Measurements from ENCODE around the gene SPATA9. TPM values are rescaled to one million over a fixed set of nuclear protein-coding genes. Genes with fewer than 3 reads are reported as not detected.

The SPATA9 gene
- total and polyA plus RNA-seq, 7 donors: 0.36 to 1.1 TPM; not detected in 5

DNA sequence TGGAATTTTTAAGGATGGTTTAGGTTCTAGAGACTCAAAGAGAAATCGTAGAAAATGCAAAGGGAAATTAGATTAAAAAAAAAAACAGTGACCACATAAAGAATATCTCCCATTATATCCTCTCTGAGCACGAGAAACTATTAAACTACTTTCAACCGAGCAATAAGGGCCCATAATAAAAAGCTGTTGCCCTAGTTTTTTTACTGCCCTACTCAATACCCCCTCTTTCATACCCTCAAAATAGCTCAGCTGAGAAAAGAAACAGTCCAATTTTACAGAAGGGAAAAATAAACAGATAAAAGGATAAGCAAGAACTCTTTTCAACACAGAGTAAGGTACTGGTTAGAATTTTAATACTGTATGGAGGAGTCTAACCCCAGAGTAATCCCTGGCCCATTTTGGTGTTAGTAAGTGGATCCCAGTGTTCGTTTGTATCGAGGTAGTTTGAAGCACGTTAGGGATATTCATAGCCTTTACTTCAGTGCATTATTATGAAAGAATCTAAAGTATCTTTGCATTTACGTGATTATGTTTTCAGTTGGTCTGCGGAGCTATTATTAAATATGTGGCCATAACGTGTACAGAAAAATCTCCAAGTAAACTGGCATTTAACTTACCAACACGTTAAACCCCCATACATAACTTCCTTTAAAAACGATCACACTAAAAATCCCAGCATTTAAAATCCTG lies 47.4 kb upstream of the SPATA9 start:
- H3K27ac ChIP-seq: peak overlapping the region; percentile 89 to 98 (median 94)
- H3K4me1 ChIP-seq: peaks cover 0 to 61% (median 42%) of the 10 kb centered on the region in 4 donors

DNA sequence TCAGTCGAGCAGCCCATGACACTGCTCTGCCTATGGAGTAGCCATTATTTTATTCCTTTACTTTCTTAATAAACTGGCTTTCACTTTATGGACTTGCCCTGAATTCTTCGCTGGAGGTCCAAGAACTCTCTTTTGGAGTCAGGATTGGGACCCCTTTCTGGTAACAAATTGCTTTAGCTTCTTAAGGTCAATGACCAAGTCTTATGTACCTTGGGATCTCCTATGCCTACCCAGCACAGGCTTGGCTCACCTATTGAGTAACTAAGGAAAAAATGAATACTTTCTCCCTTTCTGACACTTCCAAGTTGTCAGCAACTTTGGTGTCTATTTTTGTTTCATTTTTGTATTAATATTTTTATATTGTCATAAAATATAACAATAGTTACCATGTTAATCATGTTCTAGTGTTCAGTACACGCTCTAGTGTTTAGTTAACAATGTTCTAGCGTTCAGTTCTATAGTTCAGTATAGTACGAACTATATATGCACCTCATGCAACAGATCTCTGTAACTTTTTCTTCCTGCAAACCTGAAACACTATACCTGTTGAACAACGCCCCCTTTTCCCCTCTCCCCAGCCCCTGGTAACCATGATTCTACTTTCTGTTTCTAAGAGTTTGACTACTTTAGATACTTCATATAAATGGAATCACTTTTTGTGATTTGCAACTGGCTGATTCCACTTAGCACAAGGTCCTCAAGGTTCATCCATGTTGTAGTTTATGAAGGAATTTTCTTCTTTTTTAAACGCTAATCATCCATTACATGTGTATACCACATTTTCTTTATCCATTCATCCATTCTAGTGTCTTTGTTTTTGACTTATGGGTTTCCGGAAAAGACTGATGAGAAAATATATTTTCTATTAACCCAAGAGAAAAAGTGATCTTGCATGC lies 46.6 kb upstream of the SPATA9 start:
- Histone ChIP-seq H3K9me3 (no peaks in the 10 kb centered on the region), H3K27ac (peak overlapping the region; percentile 89 to 98 (median 94)), H3K4me3 (no peak overlapping the region), H3K36me3 (no peaks in the 10 kb centered on the region), H3K27me3 (no peaks in the 10 kb centered on the region), H3K4me1 (peaks cover 0 to 61% (median 38%) of the 10 kb centered on the region in 4 donors)
- intact Hi-C loops (cut with DNase I): loop anchor here (2.0 to 5.0 kb wide), 5 partner anchors 61 to 233 kb away; partner anchors contain the start of genes ELL2 and GLRX
- WGBS, 2 donors: 90 to 92% methylated on average over 8 of the region's 8 CpGs
- TF ChIP-seq EP300 (IDR thresholded peaks at IDR 0.05): no peak
- TF ChIP-seq POLR2A (IDR thresholded peaks at IDR 0.05): no peak
- TF ChIP-seq, protein P1, sequence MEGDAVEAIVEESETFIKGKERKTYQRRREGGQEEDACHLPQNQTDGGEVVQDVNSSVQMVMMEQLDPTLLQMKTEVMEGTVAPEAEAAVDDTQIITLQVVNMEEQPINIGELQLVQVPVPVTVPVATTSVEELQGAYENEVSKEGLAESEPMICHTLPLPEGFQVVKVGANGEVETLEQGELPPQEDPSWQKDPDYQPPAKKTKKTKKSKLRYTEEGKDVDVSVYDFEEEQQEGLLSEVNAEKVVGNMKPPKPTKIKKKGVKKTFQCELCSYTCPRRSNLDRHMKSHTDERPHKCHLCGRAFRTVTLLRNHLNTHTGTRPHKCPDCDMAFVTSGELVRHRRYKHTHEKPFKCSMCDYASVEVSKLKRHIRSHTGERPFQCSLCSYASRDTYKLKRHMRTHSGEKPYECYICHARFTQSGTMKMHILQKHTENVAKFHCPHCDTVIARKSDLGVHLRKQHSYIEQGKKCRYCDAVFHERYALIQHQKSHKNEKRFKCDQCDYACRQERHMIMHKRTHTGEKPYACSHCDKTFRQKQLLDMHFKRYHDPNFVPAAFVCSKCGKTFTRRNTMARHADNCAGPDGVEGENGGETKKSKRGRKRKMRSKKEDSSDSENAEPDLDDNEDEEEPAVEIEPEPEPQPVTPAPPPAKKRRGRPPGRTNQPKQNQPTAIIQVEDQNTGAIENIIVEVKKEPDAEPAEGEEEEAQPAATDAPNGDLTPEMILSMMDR (IDR thresholded peaks at IDR 0.05): no peak
- TF ChIP-seq POLR2AphosphoS5 (IDR thresholded peaks at IDR 0.05): no peak
- no peak for DNase-seq

More for the DNA sequence above, 47.4 kb upstream of the SPATA9 start:
- H3K4me3 ChIP-seq: peak overlapping the region; percentile 71 to 92 (median 86)
- no peaks in the 10 kb centered on the region for H3K27me3 ChIP-seq
- 11 to 28% methylated on average over 11 of the region's 11 CpGs for whole genome bisulfite sequencing, 2 donors
- intact Hi-C loops (cut with DNase I): loop anchor here (2.0 to 5.0 kb wide), 5 partner anchors 61 to 232 kb away; partner anchors contain the start of genes ELL2 and GLRX
- no peaks in the 10 kb centered on the region for H3K36me3 ChIP-seq
- TF ChIP-seq POLR2A (IDR thresholded peaks at IDR 0.05) (no peak), POLR2AphosphoS5 (IDR thresholded peaks at IDR 0.05) (no peak), EP300 (IDR thresholded peaks at IDR 0.05) (no peak)
- TF ChIP-seq, protein P1 (IDR thresholded peaks at IDR 0.05): no peak
- no peaks in the 10 kb centered on the region for H3K9me3 ChIP-seq
- DNase-seq: no peak

DNA sequence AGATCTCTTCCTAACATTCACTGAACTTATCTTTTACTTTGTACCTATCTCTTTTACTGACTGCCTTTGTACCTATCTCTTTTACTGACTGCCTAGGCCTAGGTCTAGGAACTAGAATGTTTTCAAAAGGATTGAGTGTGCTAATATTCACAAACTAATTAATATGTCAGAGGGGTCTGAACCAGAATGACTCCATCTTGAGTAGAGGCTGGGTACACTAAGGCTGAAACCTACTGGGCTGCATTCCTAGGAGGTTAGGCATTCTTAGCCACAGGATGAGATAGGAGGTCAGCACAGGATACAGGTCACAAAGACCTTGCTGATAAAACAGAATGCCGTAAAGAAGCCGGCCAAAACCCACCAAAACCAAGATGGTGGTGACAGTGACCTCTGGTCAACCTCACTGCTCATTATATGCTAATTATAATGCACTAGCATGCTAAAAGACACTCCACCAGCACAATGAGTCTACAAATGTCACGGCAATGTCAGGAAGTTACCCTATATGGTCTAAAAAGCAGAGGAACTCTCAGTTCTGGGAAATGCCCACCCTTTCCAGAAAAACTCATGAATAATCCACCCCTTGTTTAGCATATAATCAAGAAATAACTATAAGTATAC lies 45.8 kb upstream of the SPATA9 start:
- intact Hi-C loops (cut with DNase I): no loop called here
- Histone ChIP-seq H3K27me3 (no peaks in the 10 kb centered on the region), H3K9me3 (no peaks in the 10 kb centered on the region), H3K36me3 (no peaks in the 10 kb centered on the region), H3K4me3 (no peak overlapping the region), H3K27ac (peak overlapping the region; percentile 43 to 98 (median 69)), H3K4me1 (peaks cover 0 to 61% (median 36%) of the 10 kb centered on the region in 4 donors)
- TF ChIP-seq, protein P1 (IDR thresholded peaks at IDR 0.05): no peak
- TF ChIP-seq POLR2A (IDR thresholded peaks at IDR 0.05) (no peak), POLR2AphosphoS5 (IDR thresholded peaks at IDR 0.05) (no peak), EP300 (IDR thresholded peaks at IDR 0.05) (no peak)
- no peak for DNase-seq
- 88 to 95% methylated on average over 3 of the region's 3 CpGs for WGBS, 2 donors

DNA sequence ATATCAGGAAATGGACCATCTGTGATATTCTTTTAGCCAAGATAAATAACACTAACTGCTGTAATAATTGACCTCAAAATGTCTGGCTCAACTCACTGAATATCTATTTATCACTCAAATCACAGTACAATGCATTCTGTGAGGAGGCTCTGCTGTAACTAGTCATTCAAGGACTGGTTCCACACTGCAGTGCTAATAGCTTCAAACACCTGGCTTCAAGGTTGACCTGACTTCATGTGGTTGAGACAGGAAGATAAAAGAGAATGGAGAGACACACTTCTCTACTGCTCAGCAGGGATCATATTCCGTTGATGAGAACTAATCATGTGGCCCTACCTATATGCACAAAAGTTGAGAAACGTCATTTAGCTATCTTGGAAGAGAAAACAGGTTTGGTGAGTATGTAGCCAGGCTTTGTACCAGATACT lies 45.0 kb upstream of the SPATA9 start:
- Histone ChIP-seq H3K27ac (peak overlapping the region in 3 of 4 donors; percentile 43 to 98 (median 94)), H3K9me3 (no peaks in the 10 kb centered on the region), H3K36me3 (no peaks in the 10 kb centered on the region), H3K4me3 (no peak overlapping the region), H3K4me1 (peaks cover 0 to 61% (median 33%) of the 10 kb centered on the region in 4 donors), H3K27me3 (no peaks in the 10 kb centered on the region)
- TF ChIP-seq POLR2A (IDR thresholded peaks at IDR 0.05): no peak
- TF ChIP-seq, protein P1 (IDR thresholded peaks at IDR 0.05): no peak
- TF ChIP-seq EP300 (IDR thresholded peaks at IDR 0.05): no peak
- TF ChIP-seq POLR2AphosphoS5 (IDR thresholded peaks at IDR 0.05): no peak
- DNase-seq: no peak
- intact Hi-C loops (cut with DNase I): no loop called here
- 21 to 57% methylated on average over 2 of the region's 2 CpGs for WGBS, 2 donors

All from sigmoid colon (tissue), 7 donors.